Dermis blood vessel endothelial cell (primary cell): Measurements from ENCODE around the gene MYL5. TPM values are rescaled to one million over a fixed set of nuclear protein-coding genes. Genes with fewer than 3 reads are reported as not detected.

Experiments used
- DNase-seq: peaks from one replicate; pipeline ENCODE4 v3.0.0; 2010
- total RNA-seq: library from RNA; depleted of rRNA; stranded (reverse); fragments of >200 nt; gene quantifications from 2 replicates; pipeline ENCODE4 v1.2.3, GENCODE V29; 2014

MYL5 gene
- total RNA-seq, 1 donor from 2014 or later = 13.6 TPM

DNA sequence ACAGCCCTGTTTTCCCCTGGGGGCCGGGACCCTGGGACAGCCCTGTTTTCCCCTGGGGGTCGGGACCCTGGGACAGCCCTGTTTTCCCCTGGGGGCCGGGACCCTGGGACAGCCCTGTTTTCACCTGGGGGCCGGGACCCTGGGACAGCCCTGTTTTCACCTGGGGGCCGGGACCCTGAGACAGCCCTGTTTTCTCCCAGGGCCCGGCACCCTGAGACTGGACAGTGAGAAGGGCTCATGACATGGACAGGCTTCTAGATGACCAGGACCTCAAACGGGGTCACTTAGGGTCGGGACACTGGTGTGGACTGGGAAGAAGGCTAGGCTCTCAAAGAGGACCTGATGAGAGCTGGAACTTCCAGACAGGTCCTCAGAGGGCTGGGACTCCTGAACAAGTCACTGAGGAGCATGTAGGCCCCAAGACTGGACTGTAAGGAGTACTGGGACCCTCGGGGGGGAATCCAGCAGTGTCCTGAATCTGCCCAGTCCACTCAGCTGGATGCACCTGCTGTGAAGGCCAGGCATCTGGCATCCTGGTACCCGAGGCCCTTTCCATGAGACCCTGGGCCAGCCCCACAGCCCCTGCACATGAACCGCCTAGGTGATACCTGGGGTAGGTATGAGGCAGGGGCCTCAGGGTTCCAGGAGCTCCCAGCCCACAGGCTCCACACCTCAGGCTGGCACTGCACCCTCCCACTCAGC, 33.7 kb downstream of the MYL5 start:
- DNase-seq = no peak

- no peak for DNase-seq
Measured at GRCh38 chr4:708631-708933, 34.2 kb downstream of the MYL5 start.

GRCh38 chr4:709348-709747, 35.0 kb downstream of the MYL5 start:
- DNase-seq = no peak

DNA sequence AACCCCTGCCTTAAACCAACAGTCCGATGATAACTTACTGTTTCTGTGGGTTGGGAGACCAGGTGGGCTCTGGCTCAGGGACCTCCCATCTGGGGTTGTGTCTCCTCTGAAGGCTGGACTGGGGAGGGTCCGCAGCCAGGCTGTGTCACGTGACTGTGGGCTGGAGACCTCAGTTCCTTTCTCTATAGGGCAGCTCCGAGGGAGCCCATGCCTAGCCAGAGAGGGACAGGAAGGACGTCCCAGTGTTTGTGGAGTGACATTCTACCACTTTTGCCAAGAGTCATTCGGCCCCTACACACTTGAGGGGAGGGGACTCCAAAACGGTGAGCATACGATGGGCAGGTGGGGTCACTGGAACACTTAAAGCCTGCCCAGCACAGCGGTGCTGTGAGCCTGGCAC, 35.8 kb downstream of the MYL5 start:
- DNase-seq = no peak

- DNase-seq = no peak
Measured at GRCh38 chr4:710916-711315, 36.6 kb downstream of the MYL5 start.

DNA sequence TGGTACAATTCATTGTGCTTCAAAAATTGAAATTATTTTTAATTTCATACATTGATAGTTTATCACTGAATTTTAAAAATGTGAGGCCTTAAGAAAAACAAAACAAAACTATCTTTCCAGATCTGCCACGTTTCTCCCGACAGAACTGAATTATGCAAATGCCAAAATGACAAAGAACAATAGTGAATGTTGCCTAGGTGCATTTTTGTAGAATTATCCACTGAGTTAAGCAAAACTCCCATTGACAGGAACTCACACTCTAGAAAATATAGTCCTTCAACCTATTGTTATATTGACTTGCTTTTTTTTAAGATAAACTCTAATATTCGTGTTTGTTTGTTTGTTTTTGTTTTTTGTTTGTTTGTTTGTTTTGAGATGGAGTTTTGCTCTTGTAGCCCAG, 37.8 kb downstream of the MYL5 start:
- no peak for DNase-seq

- DNase-seq = no peak
Measured at GRCh38 chr4:712916-713632, 38.7 kb downstream of the MYL5 start.

- no peak for DNase-seq
Measured at GRCh38 chr4:714087-714486, 39.7 kb downstream of the MYL5 start.

- no peak for DNase-seq
Measured at GRCh38 chr4:717601-718320, 43.4 kb downstream of the MYL5 start.

DNA sequence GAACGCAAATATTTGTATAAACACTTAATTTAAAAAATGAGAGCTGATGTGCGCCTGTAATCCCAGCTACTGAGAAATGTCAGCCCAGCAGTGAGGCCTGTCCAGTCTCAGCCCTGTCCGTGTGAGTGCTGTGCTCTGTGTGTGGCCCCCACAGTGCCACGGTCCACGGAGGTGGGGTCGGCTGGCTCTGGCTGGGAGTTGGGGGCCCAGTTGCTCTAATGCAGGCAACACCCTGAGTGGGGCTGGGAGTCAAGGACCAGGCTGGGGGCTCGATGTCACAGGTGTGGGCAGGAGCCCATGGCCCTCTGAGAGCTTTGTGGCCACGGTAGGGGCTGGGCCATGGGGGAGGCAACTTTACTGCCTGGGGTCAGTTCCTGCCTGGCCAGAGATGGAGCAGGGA, 44.1 kb downstream of the MYL5 start:
- DNase-seq = no peak

- DNase-seq = no peak
Measured at GRCh38 chr4:720111-720860, 45.9 kb downstream of the MYL5 start.

- peak; percentile 23 for DNase-seq
Measured at GRCh38 chr4:721261-722168, 47.2 kb downstream of the MYL5 start.

DNA sequence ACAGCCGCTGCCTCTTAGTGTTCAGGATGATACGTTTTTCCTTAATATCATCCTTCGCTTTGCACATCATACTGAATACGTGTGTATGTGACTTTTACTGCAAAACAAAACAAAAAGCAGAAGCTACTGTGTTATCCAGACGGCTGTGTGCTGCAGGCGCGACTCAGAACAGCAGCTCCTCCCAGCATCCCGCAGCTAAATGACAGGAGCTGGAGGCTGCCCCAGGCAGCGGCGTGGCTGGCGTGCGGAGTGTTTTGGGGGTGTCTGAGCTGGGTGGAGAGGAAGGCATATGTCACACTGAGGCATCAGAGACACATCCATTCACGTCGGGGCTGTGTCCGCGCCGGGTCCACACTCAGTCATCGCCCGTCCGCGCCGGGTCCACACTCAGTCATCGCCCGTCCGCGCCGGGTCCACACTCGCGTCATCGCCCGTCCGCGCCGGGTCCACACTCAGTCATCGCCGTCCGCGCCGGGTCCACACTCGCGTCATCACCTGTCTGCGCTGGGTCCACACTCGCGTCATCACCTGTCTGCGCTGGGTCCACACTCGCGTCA, 47.9 kb downstream of the MYL5 start:
- DNase-seq = no peak

DNA sequence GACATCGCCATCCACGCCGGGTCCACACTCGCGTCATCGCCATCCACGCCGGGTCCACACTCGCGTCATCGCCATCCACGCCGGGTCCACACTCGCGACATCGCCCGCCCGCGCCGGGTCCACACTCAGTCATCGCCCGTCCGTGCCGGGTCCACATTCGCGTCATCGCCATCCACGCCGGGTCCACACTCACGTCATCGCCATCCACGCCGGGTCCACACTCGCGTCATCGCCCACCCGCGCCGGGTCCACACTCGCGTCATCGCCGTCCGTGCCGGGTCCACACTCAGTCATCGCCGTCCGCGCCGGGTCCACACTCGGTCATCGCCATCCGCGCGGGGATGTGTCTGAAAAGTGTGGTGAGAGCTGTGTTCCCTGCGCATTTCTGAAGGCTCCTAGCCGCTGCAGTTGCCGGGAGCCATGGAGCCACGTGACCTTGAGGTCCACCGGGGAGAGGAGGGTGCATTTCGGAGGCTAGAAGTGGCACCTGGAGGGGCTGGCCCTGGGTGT, 48.6 kb downstream of the MYL5 start:
- no peak for DNase-seq

- DNase-seq = no peak
Measured at GRCh38 chr4:723751-724530, 49.6 kb downstream of the MYL5 start.

DNA sequence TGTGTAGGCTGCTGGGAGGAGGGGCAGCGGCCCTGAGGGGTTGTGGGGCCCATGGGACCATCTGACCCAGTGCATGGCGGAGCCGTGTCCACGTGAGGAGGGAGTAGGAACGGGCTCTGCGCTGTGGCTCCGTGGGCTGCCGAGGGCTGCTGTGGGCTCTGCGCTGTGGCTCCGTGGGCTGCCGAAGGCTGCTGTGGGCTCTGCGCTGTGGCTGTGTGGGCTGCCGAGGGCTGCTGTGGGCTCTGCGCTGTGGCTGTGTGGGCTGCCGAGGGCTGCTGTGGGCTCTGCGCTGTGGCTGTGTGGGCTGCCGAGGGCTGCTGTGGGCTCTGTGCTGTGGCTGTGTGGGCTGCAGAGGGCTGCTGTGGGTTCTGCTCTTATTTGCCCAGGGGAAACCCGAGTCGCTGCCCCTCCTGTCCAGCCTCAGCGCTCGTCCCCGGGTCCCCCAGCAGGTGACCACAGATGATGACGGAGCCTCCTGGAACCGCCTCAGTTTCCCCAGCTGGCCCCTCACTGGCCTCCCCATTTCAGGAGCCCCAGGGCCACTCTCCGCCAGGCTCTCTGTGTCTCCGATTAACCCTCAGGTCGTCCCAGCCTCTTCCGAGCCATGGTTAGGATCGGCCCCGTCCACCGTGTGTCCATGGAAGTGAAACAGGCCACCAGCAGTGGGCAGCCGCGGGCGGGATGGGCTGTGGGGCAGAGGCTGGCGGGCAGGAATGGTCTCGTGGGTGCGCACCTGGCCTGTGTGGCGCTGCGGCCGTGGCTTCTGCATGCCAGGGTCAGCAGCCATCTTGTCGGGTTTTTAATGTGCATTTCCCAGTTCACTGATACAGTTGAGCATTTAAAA, 51.3 kb downstream of the MYL5 start:
- no peak for DNase-seq

DNA sequence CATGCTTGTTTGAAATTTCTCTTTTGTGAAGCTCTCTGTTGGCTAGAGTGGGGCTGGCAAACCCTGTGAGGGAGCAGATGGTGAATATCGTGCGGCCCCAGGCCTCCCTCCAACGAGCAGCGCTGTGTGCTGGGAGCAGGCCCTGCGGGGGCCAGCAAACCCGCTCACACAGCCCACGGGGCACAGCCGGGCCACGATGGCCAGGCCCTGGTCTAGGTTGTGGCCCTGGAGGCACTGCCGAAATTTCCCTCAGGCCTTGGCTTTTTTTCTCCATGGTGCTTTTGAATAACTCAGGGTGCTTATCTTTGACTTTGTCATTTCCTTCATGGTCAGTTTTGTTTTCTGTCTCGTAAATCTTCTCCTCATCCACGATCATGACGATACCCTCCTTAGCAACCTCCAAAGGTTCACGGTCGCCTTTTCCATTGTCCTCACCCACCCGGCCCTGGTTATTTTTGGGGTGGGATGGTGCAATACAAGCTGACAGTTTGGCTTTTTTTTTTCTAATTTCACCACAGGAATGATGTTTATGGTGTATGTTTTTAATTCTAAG, 52.0 kb downstream of the MYL5 start:
- no peak for DNase-seq

DNA sequence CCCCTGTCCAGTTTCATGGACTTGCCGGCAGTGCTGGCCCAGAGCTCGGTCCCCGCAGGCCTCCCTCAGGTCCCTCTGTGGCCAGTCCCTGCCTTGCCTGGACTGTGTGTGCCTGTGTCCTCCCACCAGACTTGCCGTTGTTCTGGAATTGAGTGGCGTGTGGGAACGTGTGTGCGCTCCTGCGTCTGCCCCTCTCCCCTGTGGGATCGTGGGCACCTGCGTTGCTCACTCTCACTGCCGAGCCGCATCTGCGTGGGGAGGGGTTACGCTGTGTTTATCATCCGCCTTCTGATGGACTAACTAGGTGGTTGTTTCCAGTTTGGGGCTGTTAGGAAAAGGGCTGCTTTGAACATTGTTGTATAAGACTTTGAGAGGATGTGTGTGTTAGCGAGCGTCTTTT, 52.5 kb downstream of the MYL5 start:
- no peak for DNase-seq

GRCh38 chr4:727576-727975, 53.2 kb downstream of the MYL5 start:
- no peak for DNase-seq
